ENCODE results near the gene GRIK4.
"Not testable (repeated sequence)": the region's sequence is repeated elsewhere in the genome, so short reads cannot be mapped to it uniquely, and the experiment has no call there.

GRIK4 gene

DNA sequence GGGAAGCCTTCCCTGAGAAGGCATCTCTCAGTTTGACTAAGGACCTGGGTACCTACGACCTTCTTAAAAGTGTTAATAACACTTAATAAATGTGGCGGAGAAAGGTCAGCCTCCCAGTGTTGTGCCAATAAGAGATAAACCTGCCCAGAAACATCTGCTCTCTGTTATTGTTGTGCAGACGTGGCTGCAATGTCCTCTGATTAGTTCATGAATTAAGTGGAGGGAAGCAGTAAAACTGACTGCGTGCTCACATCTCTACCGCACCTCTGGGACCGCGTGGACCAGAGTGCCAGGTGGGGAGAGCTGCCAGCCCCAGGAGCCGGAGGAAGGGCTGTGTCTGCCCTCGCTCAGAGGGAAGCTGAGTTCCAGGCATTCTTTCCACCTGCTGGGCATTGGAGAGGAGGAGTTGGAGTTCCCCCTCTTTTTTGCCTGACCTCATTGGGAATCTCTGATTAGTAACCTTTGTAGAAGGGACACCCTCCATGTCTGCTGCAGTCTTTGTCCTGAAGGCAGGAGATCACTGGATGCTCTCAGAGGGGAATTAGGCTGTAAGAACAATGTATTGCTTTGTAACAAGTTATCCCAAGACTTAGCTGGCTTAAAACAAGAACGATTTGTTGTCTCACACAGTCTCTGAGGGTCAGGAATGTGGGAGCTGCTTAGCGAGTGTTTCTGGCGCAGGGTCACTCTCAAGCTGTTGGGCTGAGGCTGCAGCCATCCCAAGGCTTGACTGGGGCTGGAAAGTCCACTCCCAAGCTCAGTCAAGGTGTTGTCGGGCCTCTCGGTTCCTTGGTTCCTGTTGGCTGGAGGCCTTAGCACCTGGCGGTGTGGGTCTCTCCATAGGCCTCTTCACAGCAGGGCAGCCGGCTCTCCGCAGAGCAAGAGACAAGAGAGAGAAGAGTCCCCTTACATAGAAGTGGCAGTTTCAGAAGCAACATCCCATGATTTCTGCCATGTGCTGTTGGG is 264.7 kb downstream of the GRIK4 start:
- Mint-ChIP-seq H3K27ac (no peak overlapping the region), H3K36me3 (no peaks in the 10 kb centered on the region), H3K9me3 (peaks cover 4 to 5% of the 10 kb centered on the region in 2 donors), H3K27me3 (peaks cover 22 to 27% of the 10 kb centered on the region in 2 donors), H3K4me1 (peaks cover 2 to 5% of the 10 kb centered on the region in 2 donors), H3K4me3 (no peak overlapping the region)
- DNase-seq: no peak
- no peak for ATAC-seq (replicated peaks)

DNA sequence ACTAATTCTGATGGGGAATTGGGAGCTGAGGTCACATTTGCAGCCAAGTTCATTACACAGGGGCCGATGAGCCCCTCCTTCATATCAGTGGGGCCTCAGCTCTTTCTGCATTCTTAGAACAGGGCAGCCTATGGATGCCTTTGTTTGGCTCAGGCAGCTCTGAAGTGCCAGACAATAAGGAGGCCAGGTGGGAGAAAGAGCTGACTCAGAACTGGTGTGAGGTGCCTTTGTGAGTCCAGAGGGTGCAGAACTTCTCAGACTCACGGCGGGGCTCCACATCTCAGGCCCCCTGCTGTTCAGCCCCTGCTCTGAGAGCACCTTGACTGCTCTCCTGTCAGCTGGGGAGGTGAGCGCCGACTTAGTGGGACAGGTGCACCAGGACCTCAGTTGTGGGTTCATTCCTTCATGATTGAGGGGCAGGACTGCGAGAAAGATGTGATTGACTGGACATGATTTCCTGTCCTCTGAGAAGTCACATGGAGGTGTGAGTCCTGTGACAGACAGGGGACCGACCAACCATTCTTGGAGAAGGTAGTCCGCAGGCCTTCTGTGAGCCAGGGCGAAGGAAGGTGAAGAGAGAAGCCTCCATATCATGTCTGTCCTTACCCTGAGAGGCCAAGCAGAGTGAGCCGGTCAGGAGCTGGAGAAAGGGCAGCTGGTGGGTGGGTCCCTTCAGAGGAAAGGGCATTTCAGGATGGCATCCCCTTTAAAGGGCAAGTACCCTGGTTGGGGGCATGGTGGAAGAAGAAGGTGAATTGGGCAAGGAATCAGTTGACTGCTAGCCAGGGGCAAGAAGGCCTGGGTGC is 267.3 kb downstream of the GRIK4 start:
- Mint-ChIP-seq H3K9me3 (peaks cover 0 to 2% of the 10 kb centered on the region in 2 donors), H3K27me3 (peaks cover 20 to 23% of the 10 kb centered on the region in 2 donors), H3K36me3 (no peaks in the 10 kb centered on the region), H3K4me3 (no peak overlapping the region), H3K4me1 (no peaks in the 10 kb centered on the region), H3K27ac (no peak overlapping the region)
- ATAC-seq (replicated peaks) (no peak), DNase-seq (no peak)

DNA sequence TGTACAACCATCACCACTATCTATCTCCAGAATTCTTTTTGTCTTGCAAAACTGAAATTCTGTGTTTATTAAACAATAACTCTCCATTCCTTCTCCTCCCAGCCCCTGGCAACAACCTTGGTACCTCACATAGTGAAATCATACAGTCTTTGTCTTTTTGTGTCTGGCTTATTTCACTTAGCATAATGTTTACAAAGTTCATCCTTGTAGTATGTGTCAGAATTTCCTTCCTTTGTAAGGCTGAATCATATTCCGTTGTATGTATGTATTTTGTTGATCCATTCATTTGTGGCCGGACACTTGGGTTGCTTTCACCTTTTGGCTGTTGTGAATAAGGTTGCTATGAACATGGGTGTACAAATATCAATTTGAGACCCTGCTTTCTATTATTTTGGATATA is 268.7 kb downstream of the GRIK4 start:
- Mint-ChIP-seq H3K4me3 (no peak overlapping the region), H3K36me3 (no peaks in the 10 kb centered on the region), H3K27me3 (peaks cover 19 to 20% of the 10 kb centered on the region in 2 donors), H3K9me3 (no peaks in the 10 kb centered on the region), H3K4me1 (no peaks in the 10 kb centered on the region), H3K27ac (no peak overlapping the region)
- ATAC-seq (replicated peaks): no peak
- no peak for DNase-seq

DNA sequence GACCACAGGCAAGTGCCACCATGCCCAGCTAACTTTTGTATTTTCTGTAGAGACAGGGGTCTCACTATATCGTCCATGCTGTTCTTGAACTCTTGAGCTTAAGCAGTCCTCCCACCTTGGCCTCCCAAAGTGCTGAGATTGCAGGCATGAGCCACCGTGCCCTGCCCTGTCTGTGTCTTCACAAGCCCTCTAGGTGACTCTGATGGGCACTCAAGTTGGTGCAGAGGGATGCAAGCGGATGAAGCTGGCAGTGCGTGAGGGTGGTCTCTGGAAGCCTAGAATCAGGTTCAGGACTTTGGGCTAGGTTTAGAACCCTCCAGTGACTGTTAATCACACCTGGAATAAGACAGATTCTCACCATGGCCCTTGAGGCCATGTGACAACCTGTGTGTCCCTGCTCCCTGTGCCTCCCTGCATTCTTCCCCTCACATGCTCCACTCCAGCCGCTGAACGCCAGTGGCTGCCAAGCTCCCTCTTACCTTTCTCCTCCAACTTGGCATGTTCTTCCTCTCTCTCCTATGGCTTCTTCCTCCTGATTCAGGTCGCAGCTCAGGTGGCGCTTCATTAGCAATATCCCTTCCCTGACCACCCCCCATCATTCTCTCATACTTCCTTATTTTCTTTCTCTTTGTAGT is 270.1 kb downstream of the GRIK4 start:
- ATAC-seq (replicated peaks) (no peak), DNase-seq (no peak)
- Mint-ChIP-seq H3K36me3 (no peaks in the 10 kb centered on the region), H3K4me3 (no peak overlapping the region), H3K9me3 (no peaks in the 10 kb centered on the region), H3K27ac (no peak overlapping the region), H3K4me1 (no peaks in the 10 kb centered on the region), H3K27me3 (peaks cover 26 to 30% of the 10 kb centered on the region in 2 donors)

DNA sequence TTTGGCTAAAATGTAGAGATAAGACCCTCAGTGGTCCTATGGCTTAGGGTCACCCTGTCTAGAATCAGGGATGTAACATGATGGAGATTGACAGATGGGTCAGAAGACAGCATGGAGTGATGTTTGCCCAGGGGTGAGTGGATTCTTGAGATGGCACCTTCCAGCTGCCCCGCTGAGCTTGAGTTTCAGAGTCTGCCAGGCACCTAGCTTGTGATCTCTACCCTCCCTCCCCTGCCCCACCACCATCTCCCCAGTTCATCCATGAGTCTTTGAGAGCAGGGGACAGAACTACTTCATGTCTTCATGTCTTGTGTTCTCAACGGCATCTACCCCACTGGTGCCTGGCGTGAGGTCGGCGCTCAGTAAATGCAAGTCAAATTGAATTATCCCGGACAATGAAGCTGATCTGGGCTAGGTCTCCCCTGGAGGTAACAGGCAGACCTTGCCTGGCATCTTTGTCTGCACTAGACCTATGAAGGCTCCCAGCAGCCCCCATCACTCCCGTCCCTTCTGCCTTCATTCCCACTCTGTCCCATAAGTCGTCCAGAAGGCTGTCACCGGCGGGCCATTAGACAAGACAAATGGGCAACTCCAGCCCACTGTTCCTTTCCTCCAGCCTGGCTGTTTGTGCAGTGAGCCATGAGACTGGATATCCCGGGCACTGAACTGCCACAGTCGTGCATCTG is 273.2 kb downstream of the GRIK4 start:
- no peak for ATAC-seq (replicated peaks)
- H3K4me1 Mint-ChIP-seq: no peaks in the 10 kb centered on the region
- no peak overlapping the region for H3K4me3 Mint-ChIP-seq
- no peaks in the 10 kb centered on the region for H3K9me3 Mint-ChIP-seq
- no peaks in the 10 kb centered on the region for H3K36me3 Mint-ChIP-seq
- peaks cover 17 to 21% of the 10 kb centered on the region in 2 donors for H3K27me3 Mint-ChIP-seq
- no peak for DNase-seq
- no peak overlapping the region for H3K27ac Mint-ChIP-seq

DNA sequence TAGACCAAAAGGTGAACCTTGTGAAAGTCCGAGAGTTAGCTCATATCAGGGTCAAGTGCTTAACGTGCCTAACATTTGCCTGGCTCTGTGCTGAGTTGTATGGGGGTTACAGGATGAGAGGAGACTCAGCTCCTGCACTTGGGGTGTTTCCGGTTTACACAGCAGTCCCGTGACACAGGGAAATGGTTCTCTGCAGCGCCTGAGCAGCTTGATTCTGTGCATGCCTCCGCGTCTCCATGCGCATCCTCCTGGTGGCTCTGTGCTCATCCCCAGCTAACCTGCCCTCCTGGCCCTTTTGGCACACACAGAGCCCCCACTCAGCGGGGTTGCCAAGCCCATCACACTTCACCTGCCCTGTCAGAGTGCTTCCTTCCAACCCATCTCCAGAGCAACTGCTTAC is 274.0 kb downstream of the GRIK4 start:
- no peak for ATAC-seq (replicated peaks)
- no peak overlapping the region for H3K4me3 Mint-ChIP-seq
- H3K27me3 Mint-ChIP-seq: peaks cover 17 to 21% of the 10 kb centered on the region in 2 donors
- no peak overlapping the region for H3K27ac Mint-ChIP-seq
- H3K9me3 Mint-ChIP-seq: no peaks in the 10 kb centered on the region
- no peak for DNase-seq
- H3K4me1 Mint-ChIP-seq: no peaks in the 10 kb centered on the region
- H3K36me3 Mint-ChIP-seq: no peaks in the 10 kb centered on the region

DNA sequence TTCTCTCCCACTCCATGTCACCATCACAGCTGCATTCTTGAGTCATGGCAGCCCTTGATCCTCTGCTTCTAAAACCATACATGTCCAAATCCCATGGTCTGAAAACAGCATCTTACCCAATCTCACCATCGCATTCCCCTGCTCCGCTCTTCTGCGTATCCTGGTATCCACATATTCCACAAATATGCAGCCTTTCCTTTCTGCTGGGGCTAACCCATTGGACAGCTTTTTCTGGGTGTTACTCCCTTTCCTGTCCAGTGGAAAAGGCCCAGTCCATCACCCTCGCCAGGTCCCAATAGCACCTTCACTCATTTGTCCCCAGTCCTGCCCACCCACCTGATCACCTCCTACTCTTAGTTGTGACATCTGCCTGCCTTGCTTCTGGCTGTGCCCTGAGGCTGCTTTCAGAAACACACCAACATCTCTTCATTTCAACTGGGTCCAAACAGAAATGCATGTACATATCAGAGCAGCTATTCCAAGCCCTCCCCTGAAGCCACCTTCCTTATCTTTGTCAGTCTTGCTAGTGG is 274.7 kb downstream of the GRIK4 start:
- no peak overlapping the region for H3K27ac Mint-ChIP-seq
- no peak for ATAC-seq (replicated peaks)

DNA sequence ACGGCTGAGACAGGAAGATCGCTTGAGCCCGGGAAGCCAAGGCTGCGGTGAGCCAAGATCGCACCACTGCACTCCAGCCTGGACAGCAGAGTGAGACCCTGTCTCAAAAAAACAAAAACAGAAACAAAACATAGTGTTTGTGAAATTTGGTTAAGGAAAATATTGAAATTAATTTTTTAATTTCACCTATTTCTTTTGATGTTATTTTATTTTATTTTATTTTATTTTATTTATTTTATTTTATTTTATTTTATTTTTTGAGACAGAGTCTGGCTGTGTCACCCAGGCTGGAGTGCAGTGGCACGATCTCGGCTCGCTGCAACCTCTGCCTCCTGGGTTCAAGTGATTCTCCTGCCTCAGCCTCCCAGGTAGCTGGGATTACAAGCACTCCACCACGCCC is 275.7 kb downstream of the GRIK4 start:
- H3K9me3 Mint-ChIP-seq; DNase-seq; H3K36me3 Mint-ChIP-seq; ATAC-seq (replicated peaks); H3K4me1 Mint-ChIP-seq; H3K4me3 Mint-ChIP-seq; H3K27ac Mint-ChIP-seq: not testable (repeated sequence)
- H3K27me3 Mint-ChIP-seq: peaks cover 17 to 21% of the 10 kb centered on the region in 2 donors

More for the DNA sequence above, 274.7 kb downstream of the GRIK4 start:
- H3K4me3 Mint-ChIP-seq: no peak overlapping the region
- peaks cover 17 to 21% of the 10 kb centered on the region in 2 donors for H3K27me3 Mint-ChIP-seq
- H3K36me3 Mint-ChIP-seq: no peaks in the 10 kb centered on the region
- no peaks in the 10 kb centered on the region for H3K4me1 Mint-ChIP-seq
- DNase-seq: no peak
- H3K9me3 Mint-ChIP-seq: no peaks in the 10 kb centered on the region

DNA sequence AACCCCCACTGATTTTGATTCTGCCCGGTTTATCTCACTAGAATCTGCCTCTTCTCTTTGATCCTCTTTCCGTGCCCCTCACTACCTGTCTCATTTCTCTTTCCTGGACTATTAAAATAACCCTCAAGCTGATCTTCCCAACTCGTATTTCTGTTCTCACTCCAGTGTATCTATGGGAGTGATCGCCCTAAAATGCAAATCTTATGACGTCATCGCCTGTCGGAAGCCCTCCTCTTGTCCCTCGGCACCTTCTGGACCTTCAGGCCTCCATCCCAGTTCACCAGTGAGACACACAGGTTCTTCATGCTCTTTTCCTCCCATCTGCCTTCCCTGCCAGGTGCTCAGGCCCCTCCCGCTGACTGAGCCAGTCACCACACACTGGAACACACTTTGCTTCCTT is 277.8 kb downstream of the GRIK4 start:
- ATAC-seq (replicated peaks): no peak
- Mint-ChIP-seq H3K27me3 (peaks cover 11 to 12% of the 10 kb centered on the region in 2 donors), H3K9me3 (no peaks in the 10 kb centered on the region), H3K4me3 (no peak overlapping the region), H3K27ac (no peak overlapping the region), H3K36me3 (no peaks in the 10 kb centered on the region), H3K4me1 (no peaks in the 10 kb centered on the region)
- DNase-seq: no peak

DNA sequence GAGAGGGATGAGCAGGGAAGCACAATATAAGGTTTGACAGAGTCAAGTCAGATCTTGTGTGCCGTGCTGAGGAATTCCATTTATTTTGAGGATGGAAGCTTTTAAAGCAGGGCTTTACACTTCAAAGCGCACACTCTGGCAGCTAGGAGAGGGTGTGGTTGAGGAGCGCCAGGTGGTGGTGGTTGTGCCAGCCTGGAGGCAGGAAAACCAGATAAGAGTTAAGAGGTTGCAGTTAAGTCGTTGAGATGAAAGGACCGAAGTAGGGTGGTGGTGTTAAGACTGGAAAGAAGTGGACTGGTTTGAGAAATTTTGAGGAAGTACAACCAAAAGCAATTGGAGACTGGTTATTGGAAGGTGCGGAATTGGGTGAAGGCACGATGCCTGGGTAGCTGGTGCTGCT is 280.8 kb downstream of the GRIK4 start:
- ATAC-seq (replicated peaks) (no peak), DNase-seq (no peak)
- Mint-ChIP-seq H3K4me3 (no peak overlapping the region), H3K27me3 (peaks cover 7 to 8% of the 10 kb centered on the region in 2 donors), H3K9me3 (no peaks in the 10 kb centered on the region), H3K4me1 (no peaks in the 10 kb centered on the region), H3K36me3 (no peaks in the 10 kb centered on the region), H3K27ac (no peak overlapping the region)

DNA sequence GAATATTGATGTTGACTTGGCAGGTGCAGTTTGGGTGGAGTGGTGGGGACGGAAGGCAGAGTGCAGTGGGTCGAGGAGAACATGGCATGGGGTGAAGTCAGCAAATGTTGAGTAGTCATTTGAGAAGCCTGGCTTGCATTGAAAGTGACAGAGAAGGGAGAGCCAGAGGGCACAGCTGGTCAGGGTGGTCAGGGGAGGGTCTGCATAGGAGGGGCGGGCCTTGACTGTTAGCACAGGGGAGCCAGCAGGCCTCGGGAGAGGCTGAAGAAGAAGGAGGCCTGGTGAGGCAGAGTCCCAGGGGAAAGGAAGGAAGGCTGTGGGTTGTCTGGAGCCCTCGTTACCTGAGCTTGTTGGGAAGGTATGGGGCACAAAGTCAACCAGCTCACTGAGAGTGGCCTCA is 281.6 kb downstream of the GRIK4 start:
- Mint-ChIP-seq H3K36me3 (no peaks in the 10 kb centered on the region), H3K4me1 (no peaks in the 10 kb centered on the region), H3K9me3 (no peaks in the 10 kb centered on the region), H3K4me3 (no peak overlapping the region), H3K27me3 (peaks cover 7 to 8% of the 10 kb centered on the region in 2 donors), H3K27ac (no peak overlapping the region)
- no peak for ATAC-seq (replicated peaks)
- DNase-seq: no peak

DNA sequence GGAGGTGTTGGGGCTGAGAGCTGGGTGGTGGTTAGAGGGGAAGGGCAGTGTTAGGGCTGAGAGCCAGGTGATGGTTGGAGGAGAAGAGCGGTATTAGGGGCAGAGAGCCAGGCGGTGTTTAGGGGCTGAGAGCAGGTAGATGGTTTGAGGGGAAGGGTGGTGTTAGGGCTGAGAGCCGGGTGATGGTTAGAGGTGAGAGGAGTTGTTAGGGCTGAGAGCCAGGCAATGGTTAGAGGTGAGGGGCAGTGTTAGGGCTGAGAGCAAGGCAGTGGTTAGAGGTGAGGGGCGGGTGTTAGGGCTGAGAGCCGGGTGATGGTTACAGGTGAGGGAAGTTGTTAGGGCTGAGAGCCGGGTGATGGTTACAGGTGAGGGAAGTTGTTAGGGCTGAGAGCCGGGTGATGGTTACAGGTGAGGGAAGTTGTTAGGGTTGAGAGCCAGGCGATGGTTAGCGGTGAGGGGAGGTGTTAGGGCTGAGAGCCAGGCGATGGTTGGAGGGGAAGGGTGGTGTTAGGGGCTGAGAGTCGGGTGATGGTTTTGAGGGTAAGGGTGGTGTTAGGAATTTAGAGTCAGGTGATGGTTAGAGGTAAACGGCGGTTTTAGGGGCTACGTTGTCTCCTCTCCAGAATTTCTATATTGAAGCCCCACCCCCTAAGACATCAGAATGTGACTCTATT is 282.4 kb downstream of the GRIK4 start:
- Mint-ChIP-seq H3K9me3 (no peaks in the 10 kb centered on the region), H3K27me3 (peaks cover 7 to 8% of the 10 kb centered on the region in 2 donors), H3K36me3 (no peaks in the 10 kb centered on the region), H3K27ac (no peak overlapping the region), H3K4me3 (no peak overlapping the region), H3K4me1 (no peaks in the 10 kb centered on the region)
- DNase-seq: no peak
- ATAC-seq (replicated peaks): no peak

DNA sequence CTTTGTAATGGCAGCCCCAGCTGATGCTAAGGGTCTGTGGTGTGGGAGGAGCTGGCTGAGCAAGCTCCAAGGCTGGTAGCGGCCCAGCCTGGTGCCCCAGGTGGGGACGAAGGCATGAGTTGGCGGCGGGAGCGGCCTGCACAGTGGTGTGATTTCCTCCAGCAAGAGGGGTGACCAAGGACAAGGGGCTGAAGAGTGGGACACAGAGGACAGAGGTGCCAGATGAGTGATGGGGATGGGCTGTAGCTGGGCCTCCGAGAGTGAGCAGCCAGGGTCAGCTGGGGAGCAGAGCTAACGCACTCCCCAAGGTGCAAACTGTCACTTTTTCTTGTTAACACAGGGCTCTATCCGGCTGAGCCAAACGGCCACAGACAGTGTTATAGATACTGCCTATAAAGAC is 283.2 kb downstream of the GRIK4 start:
- no peak for ATAC-seq (replicated peaks)
- H3K4me3 Mint-ChIP-seq: no peak overlapping the region
- no peaks in the 10 kb centered on the region for H3K4me1 Mint-ChIP-seq
- no peaks in the 10 kb centered on the region for H3K36me3 Mint-ChIP-seq
- H3K27me3 Mint-ChIP-seq: peaks cover 7 to 8% of the 10 kb centered on the region in 2 donors
- H3K9me3 Mint-ChIP-seq: no peaks in the 10 kb centered on the region
- H3K27ac Mint-ChIP-seq: no peak overlapping the region
- DNase-seq: no peak
